Neural cell (in vitro differentiated cells): Measurements from ENCODE around the gene CHRNA4.

Experiments used
- CTCF ChIP-seq: fragments of 450-650 bp; IDR thresholded peaks from 2 replicates; pipeline ENCODE4 v1.5.1; 2014; ENCODE audit warnings: antibody characterized with exemption, mild to moderate bottlenecking, moderate library complexity; ENCODE audit not compliant: poor library complexity, severe bottlenecking
- EZH2 ChIP-seq: fragments of 200-600, 300-800 bp; shearing (Covaris generic), sonication (generic); IDR thresholded peaks from 2 replicates; pipeline ENCODE4 v1.6.1; 2014; ENCODE audit warnings: antibody characterized with exemption, low read length, borderline replicate concordance, mild to moderate bottlenecking; ENCODE audit not compliant: insufficient read depth, poor library complexity, severe bottlenecking
- REST ChIP-seq: IDR thresholded peaks from 2 replicates; pipeline ENCODE4 v1.6.1; 2012; ENCODE audit warnings: borderline replicate concordance
- TAF1 ChIP-seq: IDR thresholded peaks from 2 replicates; pipeline ENCODE4 v1.6.1; 2012; ENCODE audit warnings: low read depth

- TF ChIP-seq CTCF, result no peak
- no peak for TF ChIP-seq TAF1
- TF ChIP-seq REST, result no peak
- TF ChIP-seq EZH2, result no peak
Observed at GRCh38 chr20:63333241-63333836, 27.8 kb downstream of the CHRNA4 start.
